NK-92 treated with Interleukin-12 subunit alpha and Interleukin-12 subunit beta, amount 100 ng/mL, for 24 hours (cell line): ENCODE data around the gene SCUBE3.

Experiments used
- DNase-seq: peaks from one replicate; lab custom pipeline; 2025; lab: John Stamatoyannopoulos, UW

SCUBE3 gene

DNA sequence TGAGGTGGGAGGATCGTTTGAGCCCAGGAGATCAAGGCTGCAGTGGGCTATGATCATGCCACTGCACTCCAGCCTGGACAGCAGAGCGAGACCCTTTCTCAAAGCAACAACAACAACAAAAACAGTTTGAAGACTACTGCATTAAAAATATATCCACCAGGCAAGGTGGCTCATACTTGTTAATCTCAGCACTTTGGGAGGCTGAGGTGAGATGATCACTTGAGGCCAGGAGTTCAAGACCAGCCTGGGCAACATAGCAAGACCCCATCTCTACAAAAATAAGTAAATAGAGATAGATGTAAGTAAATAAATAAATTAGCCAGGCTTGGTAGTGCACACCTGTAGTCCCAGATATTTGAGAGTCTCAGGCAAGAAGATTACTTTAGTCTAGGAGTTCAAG lies 58.2 kb downstream of the SCUBE3 start:
- DNase-seq = no peak

DNA sequence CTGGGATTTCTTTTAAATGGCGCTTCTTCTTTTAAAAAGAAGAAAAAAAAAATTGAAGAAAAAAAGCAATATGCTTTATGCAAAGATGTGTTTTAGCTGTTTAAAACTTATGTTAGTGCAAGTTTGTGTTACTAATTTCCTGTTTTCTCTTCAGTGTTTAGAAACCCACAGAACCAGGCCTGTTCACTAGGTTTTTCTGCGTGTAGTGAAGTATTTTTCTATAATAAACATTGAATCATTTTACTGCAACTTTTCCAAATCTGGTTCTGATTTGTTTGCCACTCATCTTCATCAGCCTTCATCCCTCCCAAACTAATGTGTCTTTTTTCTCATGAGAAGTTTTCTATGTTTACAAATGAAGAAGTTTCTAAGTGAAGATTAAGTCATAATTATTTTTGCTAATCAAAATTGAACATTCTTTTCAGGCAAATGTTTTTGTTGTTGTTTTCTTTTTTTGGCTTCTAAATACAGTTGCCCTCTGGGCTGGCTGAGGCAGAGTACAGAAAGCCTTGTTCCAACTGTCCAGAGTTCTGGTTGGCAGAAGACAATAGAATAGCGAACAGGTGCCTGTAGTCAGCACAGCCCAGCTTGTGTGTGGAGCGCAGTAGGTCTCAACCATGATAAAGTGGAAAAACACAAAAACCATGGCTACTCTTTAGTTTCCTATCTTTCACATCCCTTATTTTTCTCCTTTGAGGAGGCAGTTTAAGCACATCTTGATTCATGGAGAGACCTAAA lies 60.2 kb downstream of the SCUBE3 start:
- DNase-seq = no peak

DNA sequence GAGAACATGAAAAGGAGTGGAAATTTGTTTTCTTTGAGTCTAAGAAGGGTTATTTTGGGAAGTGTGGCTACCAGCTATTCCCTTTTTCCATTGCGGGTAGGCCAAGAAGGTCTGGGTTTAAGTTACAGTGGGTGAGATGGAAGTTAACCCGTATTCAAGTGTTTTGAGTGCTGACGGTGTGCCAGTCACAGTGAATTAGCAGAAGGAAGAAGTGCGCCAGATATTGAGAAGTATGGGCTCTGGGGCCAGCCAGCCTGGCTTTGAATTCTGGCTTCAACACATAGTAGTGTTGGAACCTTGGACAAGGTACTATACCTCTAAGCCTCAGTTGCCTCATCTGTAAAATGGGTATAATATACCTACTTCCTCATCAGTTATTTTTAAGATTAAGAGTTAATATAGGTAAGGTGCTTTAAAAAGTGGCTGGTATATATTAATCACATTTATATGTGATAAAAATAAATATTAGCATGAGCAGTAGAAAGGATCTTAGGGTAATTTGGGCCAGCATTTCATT lies 62.0 kb downstream of the SCUBE3 start:
- DNase-seq = no peak

DNA sequence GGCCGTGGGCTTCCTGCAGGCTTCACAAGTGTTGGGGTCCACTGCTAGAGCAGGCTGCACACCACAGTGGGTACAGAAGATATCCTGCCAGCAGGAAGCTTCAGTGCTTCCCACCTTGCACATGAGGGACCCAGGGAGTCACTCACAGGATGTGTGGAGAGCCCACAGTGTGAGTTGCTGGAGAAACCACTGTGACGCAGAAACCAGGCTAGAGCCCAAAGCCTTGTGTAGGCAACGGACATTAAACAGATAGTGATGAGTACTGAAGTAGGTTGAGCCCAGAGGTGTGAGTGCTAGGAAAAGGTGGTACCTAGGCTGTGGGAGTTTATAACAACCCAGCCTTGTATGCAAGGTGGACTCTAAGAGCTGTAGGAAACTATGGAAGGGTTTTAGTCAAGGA lies 65.0 kb downstream of the SCUBE3 start:
- no peak for DNase-seq

DNA sequence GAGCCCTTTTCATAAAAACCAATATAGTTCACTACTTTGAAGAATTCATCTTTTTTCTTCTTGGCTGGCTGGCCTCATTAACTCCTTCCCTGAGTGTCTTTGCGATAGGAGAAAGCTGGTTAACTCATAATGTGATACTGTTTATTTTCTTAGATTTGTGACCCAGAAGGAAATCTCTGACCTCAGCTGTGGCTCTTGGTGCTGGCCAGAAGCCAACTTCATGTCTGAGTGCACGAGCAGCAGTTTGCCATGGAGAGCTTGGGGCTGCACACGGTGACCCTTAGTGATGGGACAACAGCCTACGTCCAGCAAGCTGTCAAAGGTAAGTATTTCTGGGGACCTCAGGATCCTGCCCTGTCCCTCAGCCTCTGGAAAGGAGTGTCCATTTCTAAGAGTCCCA lies 67.1 kb downstream of the SCUBE3 start:
- no peak for DNase-seq

DNA sequence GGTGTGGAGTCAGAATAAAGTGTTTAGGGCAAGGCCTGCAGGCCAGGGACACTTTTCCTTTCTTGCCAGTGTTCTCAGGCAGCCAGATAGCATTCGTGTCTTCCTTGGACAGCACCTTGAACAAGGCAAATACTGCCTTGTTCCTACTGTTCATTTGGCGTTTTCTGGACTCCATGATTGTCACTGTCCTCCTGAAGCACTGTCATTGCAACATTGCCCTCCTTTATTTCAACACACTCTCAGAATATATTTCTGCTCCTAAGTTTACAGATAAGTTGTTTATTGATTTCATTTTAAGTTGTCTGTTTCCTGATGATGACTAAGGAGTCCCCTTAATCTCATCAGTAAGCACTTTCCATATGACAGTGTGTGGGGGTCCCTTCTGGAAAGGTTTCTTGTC lies 68.7 kb downstream of the SCUBE3 start:
- no peak for DNase-seq

DNA sequence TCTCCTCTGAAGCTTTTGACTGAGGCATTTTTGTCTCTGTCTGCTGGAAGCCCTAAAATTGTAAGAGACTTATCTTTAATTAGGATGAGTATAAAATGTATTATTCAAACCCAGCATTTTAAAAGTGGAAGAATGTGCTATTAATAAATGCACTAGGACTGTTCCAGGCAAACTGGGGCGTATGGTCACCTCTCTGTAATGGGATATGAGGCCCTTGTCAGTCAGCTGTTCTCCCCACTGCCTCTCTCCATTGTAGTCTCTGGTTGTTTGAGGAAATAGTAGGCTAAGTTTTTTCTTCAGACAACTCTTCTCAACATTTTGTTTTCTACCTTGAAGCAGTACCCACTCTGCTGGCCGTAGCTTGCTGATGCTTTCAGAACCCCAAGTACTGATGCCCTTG lies 69.6 kb downstream of the SCUBE3 start:
- no peak for DNase-seq

DNA sequence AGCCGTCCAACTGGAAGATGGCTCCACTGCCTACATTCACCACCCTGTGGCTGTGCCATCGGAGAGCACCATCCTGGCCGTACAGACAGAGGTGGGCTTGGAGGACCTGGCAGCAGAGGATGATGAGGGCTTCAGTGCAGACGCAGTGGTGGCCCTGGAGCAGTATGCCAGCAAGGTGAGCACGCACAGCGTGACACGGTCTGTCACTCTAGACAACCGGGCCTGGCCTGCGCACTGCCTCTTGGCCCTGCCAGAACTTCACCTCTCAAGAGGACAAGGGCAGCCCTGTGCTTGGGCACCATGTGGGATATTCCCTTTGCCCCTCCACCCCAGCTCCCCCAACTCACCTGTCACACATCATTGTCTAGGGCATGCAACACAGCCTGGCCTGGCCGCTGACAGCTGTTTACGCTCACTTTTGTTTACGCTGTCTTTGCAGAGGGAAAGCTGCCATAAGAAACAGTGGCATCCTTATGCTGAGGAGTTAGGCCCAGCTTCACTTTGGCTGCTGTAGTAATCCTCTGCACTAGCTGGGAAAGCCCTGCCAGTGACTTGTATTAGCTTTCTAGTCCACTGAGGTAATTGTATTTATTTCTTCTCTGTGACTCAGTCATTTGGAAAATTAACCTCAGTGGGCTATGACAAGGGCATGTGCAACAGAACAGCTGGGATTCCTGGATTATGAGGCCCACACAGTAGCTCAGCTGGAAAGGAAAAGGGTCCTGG lies 74.1 kb downstream of the SCUBE3 start:
- no peak for DNase-seq

DNA sequence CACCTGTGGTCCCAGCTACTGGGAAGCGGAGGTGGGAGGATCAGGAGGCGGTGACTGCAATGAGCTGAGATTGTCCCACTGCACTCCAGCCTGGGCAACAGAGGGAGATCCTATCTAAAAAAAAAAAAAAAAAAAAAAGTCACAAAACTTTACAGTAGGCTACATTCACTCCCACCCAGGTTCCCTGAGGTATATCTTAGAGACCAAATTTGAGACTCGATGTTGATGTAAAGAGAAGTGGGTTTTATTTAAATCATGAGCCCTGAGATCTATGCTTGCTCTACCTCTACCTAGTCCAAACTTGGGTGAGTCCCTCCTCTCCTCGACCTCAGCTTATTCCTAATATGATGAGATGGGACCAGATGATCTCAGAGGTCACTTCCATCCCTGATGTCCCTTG lies 75.1 kb downstream of the SCUBE3 start:
- no peak for DNase-seq

DNA sequence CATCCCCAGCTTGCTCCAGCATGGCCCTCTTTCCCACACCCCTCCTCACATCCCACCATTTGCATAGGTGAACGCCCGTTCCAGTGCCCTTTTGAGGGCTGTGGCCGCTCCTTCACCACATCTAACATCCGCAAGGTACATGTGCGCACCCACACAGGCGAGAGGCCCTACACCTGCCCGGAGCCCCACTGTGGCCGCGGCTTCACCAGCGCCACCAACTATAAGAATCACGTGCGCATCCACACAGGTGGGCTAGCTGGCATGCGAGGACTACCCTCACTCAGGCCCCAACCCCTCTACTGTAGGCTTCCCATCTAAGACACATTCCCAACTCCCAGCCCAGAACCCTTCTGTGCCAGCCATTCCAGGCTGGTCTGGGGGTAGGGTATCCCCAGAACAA lies 77.7 kb downstream of the SCUBE3 start:
- no peak for DNase-seq

DNA sequence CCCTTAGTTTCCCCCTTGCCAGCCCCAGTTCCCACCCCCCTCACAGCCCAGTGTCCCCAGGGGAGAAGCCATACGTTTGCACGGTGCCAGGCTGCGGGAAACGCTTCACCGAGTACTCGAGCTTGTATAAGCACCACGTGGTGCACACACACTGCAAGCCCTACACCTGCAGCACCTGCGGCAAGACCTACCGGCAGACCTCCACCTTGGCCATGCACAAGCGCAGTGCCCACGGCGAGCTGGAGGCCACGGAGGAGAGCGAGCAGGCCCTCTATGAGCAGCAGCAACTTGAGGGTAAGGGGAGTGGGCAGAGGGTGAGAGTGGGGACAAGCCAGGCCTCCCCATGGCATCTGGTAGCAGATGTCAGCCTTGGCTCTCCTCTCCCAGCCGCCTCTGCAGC lies 78.7 kb downstream of the SCUBE3 start:
- DNase-seq = no peak

DNA sequence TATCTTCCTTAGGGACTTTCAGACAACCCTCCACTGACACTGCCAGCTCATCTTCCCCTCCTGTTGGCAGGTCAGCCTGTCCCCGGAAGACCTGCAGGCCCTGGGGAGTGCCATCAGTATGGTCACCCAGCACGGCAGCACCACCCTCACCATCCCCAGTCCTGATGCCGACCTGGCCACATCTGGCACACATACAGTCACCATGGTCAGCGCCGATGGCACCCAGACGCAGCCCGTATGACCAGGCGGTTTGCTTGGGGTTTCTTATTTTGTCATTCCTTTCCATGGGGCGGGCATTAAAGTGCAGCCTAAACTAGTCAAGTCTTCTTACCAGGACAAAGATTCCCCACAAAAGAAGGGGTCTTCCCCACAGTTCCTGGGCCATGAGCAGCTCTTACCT lies 79.9 kb downstream of the SCUBE3 start:
- no peak for DNase-seq

DNA sequence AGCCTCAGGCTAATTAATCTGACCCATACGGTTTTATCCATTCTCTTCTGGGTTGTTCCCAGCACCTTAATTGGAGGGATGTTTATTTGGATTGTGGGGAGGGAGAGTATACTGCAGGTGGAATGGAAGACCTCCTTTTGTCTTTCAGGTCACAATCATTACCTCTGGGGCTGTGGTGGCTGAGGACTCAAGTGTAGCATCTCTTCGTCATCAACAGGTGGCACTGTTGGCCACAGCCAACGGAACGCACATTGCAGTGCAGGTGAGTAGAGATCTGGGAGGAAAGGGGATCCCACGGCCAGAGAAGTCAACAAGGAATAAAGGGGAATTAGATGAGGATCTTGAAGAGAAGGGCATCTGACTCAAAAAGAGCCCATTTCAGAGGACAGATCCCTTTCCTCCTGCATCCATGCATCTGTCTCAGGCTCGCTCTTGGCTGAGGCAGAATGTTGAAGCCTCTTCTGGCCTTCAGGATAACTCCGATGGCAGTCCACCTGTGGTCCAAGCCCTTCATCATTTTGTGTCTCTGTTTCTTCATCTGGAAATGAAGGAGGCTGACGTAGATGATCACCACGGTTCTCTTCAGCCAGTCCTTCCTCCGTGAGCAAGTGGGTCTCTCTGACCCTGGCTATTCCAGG lies 80.7 kb downstream of the SCUBE3 start:
- DNase-seq = no peak

DNA sequence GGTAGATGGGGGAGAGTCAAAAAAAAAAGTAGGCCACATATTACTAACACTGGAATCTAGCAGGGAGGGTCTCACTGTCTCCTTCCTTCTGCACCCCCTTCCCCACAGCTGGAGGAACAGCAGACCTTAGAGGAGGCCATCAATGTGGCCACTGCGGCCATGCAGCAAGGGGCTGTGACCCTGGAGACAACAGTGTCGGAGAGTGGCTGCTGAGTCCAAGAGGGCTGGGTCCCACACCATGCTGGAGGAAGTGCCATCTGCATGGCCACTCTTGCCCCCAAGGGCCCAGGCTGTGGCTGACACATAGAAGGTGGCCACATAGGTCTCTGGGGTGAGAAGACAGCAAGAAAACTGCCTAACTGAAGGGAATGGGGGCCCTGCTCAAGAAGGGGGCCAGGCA lies 81.3 kb downstream of the SCUBE3 start:
- no peak for DNase-seq

DNA sequence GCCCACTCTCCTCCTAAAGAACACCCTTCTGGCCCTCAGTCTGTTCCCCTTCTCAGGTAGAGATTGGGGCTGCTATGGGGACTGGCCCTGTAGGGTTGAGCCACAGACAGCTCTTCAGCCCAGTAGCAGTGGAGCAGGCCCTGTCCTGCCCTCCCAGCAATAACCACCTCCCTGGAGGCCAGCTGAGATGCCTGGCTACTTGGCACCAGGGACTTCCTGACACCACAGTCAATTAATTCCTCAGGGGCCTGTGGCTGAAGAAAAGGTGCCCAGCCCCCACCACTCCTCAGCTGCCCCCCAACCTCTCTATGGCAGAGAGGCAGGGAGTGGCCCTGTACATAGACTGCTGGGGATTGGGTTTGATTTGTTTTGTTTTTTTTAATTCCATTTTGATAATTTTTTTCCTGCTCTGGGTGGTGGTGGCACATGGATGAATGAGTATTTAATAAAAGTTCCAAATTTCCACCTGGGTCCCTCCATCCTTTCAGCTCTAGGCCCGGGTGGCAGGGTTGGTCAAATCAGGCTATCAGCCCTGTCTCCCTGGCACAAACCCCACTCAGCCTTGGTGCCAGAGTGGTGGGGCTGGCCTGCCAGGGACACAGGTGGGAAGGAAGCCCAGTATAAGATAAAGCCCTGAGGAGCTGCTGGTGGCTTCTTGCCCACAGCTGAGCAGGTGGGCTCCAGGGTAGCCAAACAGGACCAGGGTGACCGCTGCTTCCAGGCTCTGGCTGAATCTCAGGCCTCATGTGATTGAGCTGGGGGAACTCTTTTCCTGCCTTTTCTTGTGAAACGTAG lies 82.0 kb downstream of the SCUBE3 start:
- no peak for DNase-seq

DNA sequence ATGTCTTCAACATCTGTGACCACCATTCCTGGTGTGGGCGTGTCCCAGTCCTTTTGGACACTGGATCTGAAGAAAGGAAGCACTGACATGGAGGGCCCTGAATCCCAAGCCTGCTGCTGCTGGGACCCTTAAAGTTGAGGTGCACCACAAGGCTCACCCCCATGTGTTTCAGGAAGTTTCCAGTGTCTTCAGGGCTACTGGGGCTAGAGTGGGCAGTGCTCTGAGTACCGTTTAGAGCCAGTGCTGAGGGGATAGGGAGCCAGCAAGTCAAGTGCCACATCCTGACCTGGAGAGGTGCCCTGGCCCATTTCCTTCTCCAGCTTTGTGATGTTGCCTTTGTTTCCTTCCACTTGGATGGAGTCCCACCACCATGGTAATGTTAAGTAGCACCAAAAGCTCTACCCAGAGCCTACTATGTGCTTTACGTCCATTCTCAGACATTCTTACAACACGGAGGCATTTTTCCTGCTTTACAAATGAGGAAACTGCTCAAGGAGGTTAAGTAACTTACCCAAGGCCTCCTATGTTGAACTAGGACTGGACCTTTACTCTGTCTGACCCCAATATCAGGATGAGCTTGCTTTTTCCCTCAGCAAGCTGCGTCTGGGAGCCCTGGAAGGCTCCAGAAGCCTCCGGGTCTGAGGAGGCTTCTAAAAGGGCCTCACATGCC lies 83.3 kb downstream of the SCUBE3 start:
- no peak for DNase-seq

DNA sequence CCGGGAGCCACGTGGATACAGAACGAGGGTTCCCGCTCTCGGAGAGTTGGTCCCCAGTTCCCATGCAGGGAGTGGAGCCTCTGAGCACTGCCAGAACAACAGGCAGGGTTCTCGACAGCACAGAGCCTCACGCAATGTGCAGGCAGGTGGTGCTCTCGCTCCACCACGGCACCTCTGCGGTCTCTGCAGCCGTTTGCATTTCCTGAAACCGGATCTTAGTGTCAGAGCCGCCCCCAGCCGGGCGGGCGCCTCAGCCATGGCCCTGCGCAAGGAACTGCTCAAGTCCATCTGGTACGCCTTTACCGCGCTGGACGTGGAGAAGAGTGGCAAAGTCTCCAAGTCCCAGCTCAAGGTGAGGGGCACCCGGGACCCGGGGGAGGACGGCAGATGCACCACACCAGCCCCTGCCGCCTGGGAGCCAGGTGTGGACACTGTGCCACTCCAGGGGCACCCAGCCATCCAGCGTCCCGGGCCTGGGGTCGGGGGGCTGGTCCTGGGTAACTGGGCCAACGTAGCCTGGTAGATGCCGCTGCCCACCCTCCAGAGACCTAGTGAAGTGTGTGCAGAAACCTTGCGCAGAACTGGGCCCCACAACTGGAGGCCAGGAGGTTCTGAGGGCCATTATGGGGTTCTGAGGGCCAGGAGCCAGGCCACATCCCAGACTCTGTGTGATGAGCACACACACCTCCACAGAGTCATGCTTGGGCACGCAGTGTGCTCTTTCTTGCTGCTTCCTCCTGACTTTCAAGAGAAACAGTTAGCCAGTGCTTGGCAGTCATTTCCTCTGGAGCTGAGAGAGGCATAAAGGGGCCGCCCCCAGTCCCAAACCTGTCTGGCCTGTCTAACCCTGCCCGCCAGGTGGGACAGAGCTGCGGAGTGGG lies 84.1 kb downstream of the SCUBE3 start, which contains the start of gene DEF6:
Gene DEF6, plus strand, starts transcription at position 218 of the 881 bp plus-strand sequence. Its CDS starts 39 bp downstream, at position 257.
- DNase-seq = peak; percentile 82

DNA sequence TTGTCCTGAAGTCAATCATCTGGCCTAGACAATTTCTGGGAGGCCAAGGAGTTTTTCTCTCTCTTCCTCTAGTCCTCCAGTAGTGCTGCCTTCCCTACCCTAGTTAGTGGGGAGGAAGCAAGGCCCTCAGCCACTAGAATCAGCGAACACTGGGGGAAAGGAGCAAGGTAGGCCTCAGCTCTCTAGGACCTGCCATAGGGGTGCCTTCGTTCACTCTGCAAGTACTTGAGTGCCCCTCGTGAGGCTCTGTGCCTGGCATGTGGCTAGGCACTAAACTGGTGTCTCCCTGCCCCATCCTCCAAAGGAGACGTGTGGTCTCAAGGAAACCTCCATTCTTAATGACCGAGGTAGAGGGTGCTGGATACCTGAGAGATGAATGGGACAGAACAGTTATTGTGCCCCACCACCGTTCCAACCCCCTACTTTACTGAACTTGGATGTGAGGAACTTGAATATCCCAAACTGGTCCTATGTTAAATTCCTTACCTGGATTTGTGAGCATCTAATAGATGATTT lies 84.9 kb downstream of the SCUBE3 start:
- no peak for DNase-seq

DNA sequence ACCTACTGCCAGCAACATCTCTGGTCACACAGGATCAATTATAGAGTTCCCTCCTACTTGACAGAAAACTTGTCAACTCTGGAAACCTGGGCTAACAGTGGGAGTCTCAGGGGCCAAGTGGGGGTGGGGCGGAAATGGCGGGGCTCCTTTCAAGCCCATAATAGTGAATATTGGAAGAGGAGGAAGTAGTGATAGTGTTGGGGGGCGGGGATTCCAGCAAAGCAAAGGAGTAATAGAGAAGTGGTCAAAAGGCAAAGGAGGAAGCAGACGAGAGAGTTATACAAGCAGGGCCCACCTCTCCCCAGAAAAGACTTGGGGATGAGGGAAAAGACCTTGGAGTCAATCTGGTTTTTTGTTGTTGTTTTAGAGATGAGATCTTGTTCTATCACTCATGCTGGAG lies 85.9 kb downstream of the SCUBE3 start:
- no peak for DNase-seq

DNA sequence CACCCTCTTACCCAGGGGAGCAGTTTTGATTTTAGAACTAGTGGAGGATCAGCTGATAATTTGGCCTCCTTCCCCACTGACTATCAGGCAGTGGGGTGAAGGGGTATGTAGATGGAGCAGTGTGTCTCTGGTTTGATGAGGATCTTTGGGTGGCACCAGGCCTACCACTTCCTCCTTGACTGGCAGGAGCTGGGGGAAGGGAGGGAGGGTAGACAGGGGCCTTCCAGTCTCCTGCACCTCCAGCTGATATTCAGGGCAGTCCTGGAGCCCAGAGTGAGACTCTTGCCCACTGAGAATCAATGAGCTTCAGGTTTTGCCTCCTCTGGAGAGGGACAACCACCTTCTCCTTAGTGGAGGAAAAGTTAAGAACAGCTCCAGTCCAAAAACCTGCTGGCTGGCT lies 87.1 kb downstream of the SCUBE3 start:
- DNase-seq = no peak
